Ishikawa (cell line): ENCODE measurements around the gene SOX6.

Experiments used
- TEAD4 ChIP-seq: IDR thresholded peaks from 2 replicates; pipeline ENCODE4 v1.6.1; 2012
- TF ChIP-seq, protein P1 (sequence below): IDR thresholded peaks from 2 replicates; pipeline ENCODE4 v1.6.1; 2012; ENCODE audit warnings: low read depth, mild to moderate bottlenecking

GRCh38 chr11:16030664-16031063, 325.7 kb downstream of the SOX6 start:
- no peak for TF ChIP-seq TEAD4
- TF ChIP-seq, protein P1, sequence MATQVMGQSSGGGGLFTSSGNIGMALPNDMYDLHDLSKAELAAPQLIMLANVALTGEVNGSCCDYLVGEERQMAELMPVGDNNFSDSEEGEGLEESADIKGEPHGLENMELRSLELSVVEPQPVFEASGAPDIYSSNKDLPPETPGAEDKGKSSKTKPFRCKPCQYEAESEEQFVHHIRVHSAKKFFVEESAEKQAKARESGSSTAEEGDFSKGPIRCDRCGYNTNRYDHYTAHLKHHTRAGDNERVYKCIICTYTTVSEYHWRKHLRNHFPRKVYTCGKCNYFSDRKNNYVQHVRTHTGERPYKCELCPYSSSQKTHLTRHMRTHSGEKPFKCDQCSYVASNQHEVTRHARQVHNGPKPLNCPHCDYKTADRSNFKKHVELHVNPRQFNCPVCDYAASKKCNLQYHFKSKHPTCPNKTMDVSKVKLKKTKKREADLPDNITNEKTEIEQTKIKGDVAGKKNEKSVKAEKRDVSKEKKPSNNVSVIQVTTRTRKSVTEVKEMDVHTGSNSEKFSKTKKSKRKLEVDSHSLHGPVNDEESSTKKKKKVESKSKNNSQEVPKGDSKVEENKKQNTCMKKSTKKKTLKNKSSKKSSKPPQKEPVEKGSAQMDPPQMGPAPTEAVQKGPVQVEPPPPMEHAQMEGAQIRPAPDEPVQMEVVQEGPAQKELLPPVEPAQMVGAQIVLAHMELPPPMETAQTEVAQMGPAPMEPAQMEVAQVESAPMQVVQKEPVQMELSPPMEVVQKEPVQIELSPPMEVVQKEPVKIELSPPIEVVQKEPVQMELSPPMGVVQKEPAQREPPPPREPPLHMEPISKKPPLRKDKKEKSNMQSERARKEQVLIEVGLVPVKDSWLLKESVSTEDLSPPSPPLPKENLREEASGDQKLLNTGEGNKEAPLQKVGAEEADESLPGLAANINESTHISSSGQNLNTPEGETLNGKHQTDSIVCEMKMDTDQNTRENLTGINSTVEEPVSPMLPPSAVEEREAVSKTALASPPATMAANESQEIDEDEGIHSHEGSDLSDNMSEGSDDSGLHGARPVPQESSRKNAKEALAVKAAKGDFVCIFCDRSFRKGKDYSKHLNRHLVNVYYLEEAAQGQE: no peak
